NCI-H1048 (cell line): ENCODE measurements around the gene VWA8.
"Not testable (repeated sequence)": the region's sequence is repeated elsewhere in the genome, so short reads cannot be mapped to it uniquely, and the experiment has no call there.

ENCODE experiments used
- DNase-seq: peaks from one replicate; lab custom pipeline; 2025; lab: John Stamatoyannopoulos, UW

Gene VWA8

GRCh38 chr13:41802043-41802683, 158.7 kb downstream of the VWA8 start:
- no peak for DNase-seq

- DNase-seq: no peak
Observed at GRCh38 chr13:41791056-41791455, 169.9 kb downstream of the VWA8 start.

- DNase-seq: no peak
Observed at GRCh38 chr13:41788552-41788951, 172.4 kb downstream of the VWA8 start.

- DNase-seq: no peak
Observed at GRCh38 chr13:41785402-41786172, 175.3 kb downstream of the VWA8 start.

GRCh38 chr13:41782086-41782485, 178.8 kb downstream of the VWA8 start:
- DNase-seq: no peak

- DNase-seq: no peak
Observed at GRCh38 chr13:41780715-41781706, 179.9 kb downstream of the VWA8 start.

GRCh38 chr13:41775251-41775650, 185.7 kb downstream of the VWA8 start:
- DNase-seq: no peak

GRCh38 chr13:41774605-41775218, 186.2 kb downstream of the VWA8 start:
- no peak for DNase-seq

GRCh38 chr13:41767801-41768200, 193.1 kb downstream of the VWA8 start:
- DNase-seq: no peak

- no peak for DNase-seq
Observed at GRCh38 chr13:41766439-41766838, 194.5 kb downstream of the VWA8 start.

- DNase-seq: no peak
Observed at GRCh38 chr13:41765813-41766212, 195.1 kb downstream of the VWA8 start.

GRCh38 chr13:41765020-41765419, 195.9 kb downstream of the VWA8 start:
- DNase-seq: no peak

GRCh38 chr13:41764558-41764957, 196.4 kb downstream of the VWA8 start:
- no peak for DNase-seq

- no peak for DNase-seq
Observed at GRCh38 chr13:41763782-41764181, 197.1 kb downstream of the VWA8 start.

- DNase-seq: no peak
Observed at GRCh38 chr13:41762796-41763195, 198.1 kb downstream of the VWA8 start.

GRCh38 chr13:41756198-41756880, 204.6 kb downstream of the VWA8 start:
- DNase-seq: no peak

- no peak for DNase-seq
Observed at GRCh38 chr13:41751734-41752445, 209.0 kb downstream of the VWA8 start.

GRCh38 chr13:41751277-41751676, 209.6 kb downstream of the VWA8 start:
- no peak for DNase-seq

GRCh38 chr13:41746259-41746658, 214.7 kb downstream of the VWA8 start:
- DNase-seq: no peak

- not testable (repeated sequence) for DNase-seq
Observed at GRCh38 chr13:41745496-41745895, 215.4 kb downstream of the VWA8 start.
